Esophagus squamous epithelium (tissue), 4 donors: ENCODE results near the gene CHST10.

Experiments used
- POLR2A ChIP-seq, 4 donors: fragments of 450-650 bp; IDR thresholded peaks; one replicate each; pipeline ENCODE4 v1.6.1; 2017; ENCODE audit warnings: antibody characterized with exemption in 4 of 4, mild to moderate bottlenecking in 4 of 4, moderate library complexity in 3 of 4
- TF ChIP-seq, protein P1 (sequence below), 6 experiments: fragments of 450-650 bp in 4 of 6; fragments of 200-600 bp in 2 of 6; sonication (generic) in 2 of 6; IDR thresholded peaks; one replicate each; pipeline ENCODE4 v1.5.1; 2016 to 2019; ENCODE audit warnings: antibody characterized with exemption in 6 of 6, mild to moderate bottlenecking in 4 of 6, moderate library complexity in 4 of 6

DNA sequence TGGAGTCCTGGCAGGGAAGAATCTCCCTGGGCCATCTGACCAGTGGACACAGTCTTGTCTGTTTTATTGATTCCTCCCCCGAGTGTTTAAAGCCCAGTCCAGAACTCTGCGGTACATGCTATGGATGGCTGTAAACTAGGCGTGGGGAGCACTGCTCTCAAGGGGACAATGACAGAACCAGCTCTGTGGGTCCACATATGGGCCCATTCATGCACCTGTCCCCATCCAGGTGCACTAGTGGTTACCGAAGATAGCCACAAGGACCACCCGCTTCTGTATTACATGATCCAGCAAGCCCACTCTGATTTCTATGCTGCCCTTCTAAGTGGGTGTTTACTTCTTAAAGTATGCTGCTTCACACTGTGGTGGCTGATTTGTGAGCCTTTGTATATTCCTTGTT, 21.0 kb downstream of the CHST10 start:
- TF ChIP-seq, protein P1, sequence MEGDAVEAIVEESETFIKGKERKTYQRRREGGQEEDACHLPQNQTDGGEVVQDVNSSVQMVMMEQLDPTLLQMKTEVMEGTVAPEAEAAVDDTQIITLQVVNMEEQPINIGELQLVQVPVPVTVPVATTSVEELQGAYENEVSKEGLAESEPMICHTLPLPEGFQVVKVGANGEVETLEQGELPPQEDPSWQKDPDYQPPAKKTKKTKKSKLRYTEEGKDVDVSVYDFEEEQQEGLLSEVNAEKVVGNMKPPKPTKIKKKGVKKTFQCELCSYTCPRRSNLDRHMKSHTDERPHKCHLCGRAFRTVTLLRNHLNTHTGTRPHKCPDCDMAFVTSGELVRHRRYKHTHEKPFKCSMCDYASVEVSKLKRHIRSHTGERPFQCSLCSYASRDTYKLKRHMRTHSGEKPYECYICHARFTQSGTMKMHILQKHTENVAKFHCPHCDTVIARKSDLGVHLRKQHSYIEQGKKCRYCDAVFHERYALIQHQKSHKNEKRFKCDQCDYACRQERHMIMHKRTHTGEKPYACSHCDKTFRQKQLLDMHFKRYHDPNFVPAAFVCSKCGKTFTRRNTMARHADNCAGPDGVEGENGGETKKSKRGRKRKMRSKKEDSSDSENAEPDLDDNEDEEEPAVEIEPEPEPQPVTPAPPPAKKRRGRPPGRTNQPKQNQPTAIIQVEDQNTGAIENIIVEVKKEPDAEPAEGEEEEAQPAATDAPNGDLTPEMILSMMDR (IDR thresholded peaks at IDR 0.05) = no peak
- TF ChIP-seq POLR2A (IDR thresholded peaks at IDR 0.05) = no peak
